B cell (primary cell): ENCODE results near the gene GMEB2. TPM values are rescaled to one million over a fixed set of nuclear protein-coding genes. Genes with fewer than 3 reads are reported as not detected.

Experiments used
- ATAC-seq: fragments of 200-7000 bp; cut with Tn5 transposase; one replicate; pipeline ENCODE4 v1.10.0; 2021; ENCODE audit warnings: low read depth, mild to moderate bottlenecking, moderate number of reproducible peaks, moderate library complexity
- CTCF ChIA-PET: fragments of 350-600 bp; sonication (Branson Sonifier 250); formaldehyde crosslinking; loops from one replicate; lab custom pipeline; 2021; ENCODE audit warnings: antibody characterized with exemption, inconsistent platforms; lab: Charles Lee
- POLR2A ChIA-PET: fragments of 350-600 bp; sonication (Branson Sonifier 250); formaldehyde crosslinking; loops from one replicate; lab custom pipeline; 2021; ENCODE audit warnings: antibody characterized with exemption; lab: Charles Lee
- DNase-seq: peaks from one replicate; pipeline ENCODE4 v3.0.0; 2013
- H2AFZ ChIP-seq: 2 replicates; pipeline ENCODE4 v1.6.1; 2012; ENCODE audit warnings: mild to moderate bottlenecking, low read depth, low read length; ENCODE audit not compliant: insufficient read depth, poor library complexity, severe bottlenecking
- H3K27ac ChIP-seq, 2 donors: 1 replicate in 1 of 2; 2 replicates in 1 of 2; pipeline ENCODE4 v1.5.1; 2012 to 2013; ENCODE audit warnings: low read length in 2 of 2, mild to moderate bottlenecking in 2 of 2, moderate library complexity in 1 of 2
- H3K27me3 ChIP-seq, 4 experiments: fragments of 200-600 bp in 1 of 4; sonication (generic) in 1 of 4; replicated peaks in 1 of 4; 1 replicate in 2 of 4; 2 replicates in 2 of 4; pipeline versions ENCODE4 v1.6.1 to v1.7.0; 2013 to 2016; ENCODE audit warnings: low read length in 3 of 4, mild to moderate bottlenecking in 2 of 4, mixed read lengths in 1 of 4, moderate library complexity in 1 of 4; ENCODE audit not compliant: insufficient read depth in 4 of 4, control insufficient read depth in 3 of 4; ENCODE audit errors: control extremely low read depth in 1 of 4
- H3K36me3 ChIP-seq, 2 experiments: replicated peaks in 1 of 2; 1 replicate in 1 of 2; 2 replicates in 1 of 2; pipeline versions ENCODE4 v1.6.1 to v1.7.1; 2013; ENCODE audit warnings: low read length in 1 of 2; ENCODE audit not compliant: insufficient read depth in 2 of 2, control insufficient read depth in 1 of 2; ENCODE audit errors: control extremely low read depth in 1 of 2, extremely low read depth in 1 of 2
- H3K4me1 ChIP-seq, 2 donors: fragments of 200-600 bp in 1 of 2; sonication (generic) in 1 of 2; 1 replicate in 1 of 2; 2 replicates in 1 of 2; pipeline versions ENCODE4 v1.5.1 to v1.6.1; 2013 to 2017; ENCODE audit warnings: low read length in 2 of 2; ENCODE audit not compliant: control insufficient read depth in 2 of 2, insufficient read depth in 2 of 2
- H3K4me2 ChIP-seq: replicated peaks from 2 replicates; pipeline ENCODE3; 2012; ENCODE audit warnings: mild to moderate bottlenecking, low read depth, low read length; ENCODE audit not compliant: poor library complexity, severe bottlenecking
- H3K4me3 ChIP-seq, 5 experiments: fragments of 200-600 bp in 1 of 5; sonication (generic) in 1 of 5; 1 replicate in 3 of 5; 2 replicates in 2 of 5; pipeline versions ENCODE4 v1.5.1 to v1.7.0; 2011 to 2016; ENCODE audit warnings: low read length in 4 of 5, mild to moderate bottlenecking in 4 of 5, low read depth in 2 of 5, control low read depth in 1 of 5, moderate library complexity in 1 of 5; ENCODE audit not compliant: insufficient read depth in 1 of 5; ENCODE audit errors: control extremely low read depth in 1 of 5, extremely low read depth in 1 of 5
- H3K79me2 ChIP-seq: fragments of 200-600 bp; sonication (generic); one replicate; pipeline ENCODE4 v1.6.0; 2016; ENCODE audit warnings: low read length; ENCODE audit not compliant: control insufficient read depth, insufficient read depth
- H3K9ac ChIP-seq: fragments of 200-600 bp; sonication (generic); 2 replicates; pipeline ENCODE4 v1.6.1; 2017; ENCODE audit warnings: mild to moderate bottlenecking, low read length, moderate library complexity
- H3K9me3 ChIP-seq, 3 donors: one replicate each; pipeline versions ENCODE4 v1.6.1 to v1.7.1; 2013; ENCODE audit warnings: low read length in 2 of 3; ENCODE audit not compliant: control insufficient read depth in 2 of 3, insufficient read depth in 1 of 3; ENCODE audit errors: control extremely low read depth in 1 of 3
- H4K20me1 ChIP-seq: 2 replicates; pipeline ENCODE4 v1.6.0; 2012; ENCODE audit warnings: mild to moderate bottlenecking, low read length; ENCODE audit not compliant: insufficient read depth, control insufficient read depth, poor library complexity, severe bottlenecking
- H3K27ac Mint-ChIP-seq: one replicate; pipeline ENCODE4 v1.8.0; 2021; ENCODE audit warnings: mixed read lengths
- H3K27me3 Mint-ChIP-seq: one replicate; pipeline ENCODE4 v1.8.0; 2021; ENCODE audit warnings: mixed read lengths
- H3K4me1 Mint-ChIP-seq: one replicate; pipeline ENCODE4 v1.8.0; 2021; ENCODE audit warnings: mixed read lengths
- H3K4me3 Mint-ChIP-seq: one replicate; pipeline ENCODE4 v1.8.0; 2021; ENCODE audit warnings: mixed read lengths
- H3K9me3 Mint-ChIP-seq: one replicate; pipeline ENCODE4 v1.8.0; 2022; ENCODE audit warnings: mixed read lengths; ENCODE audit not compliant: insufficient read depth
- CTCF ChIP-seq: fragments of 200-600 bp; IDR thresholded peaks from one replicate; pipeline ENCODE4 v1.8.0; 2022; ENCODE audit warnings: antibody characterized with exemption, mild to moderate bottlenecking
- EZH2 ChIP-seq: IDR thresholded peaks from 2 replicates; pipeline ENCODE4 v1.6.1; 2012; ENCODE audit warnings: borderline replicate concordance, low read depth, mild to moderate bottlenecking, moderate library complexity, low read length; ENCODE audit not compliant: insufficient read depth, poor library complexity, severe bottlenecking
- WGBS: methylation state at CpG from one replicate; pipeline ENCODE4 v1.1.5; 2013; ENCODE audit warnings: missing lambda C conversion rate; ENCODE audit not compliant: insufficient coverage; 5-methylcytosine and 5-hydroxymethylcytosine counted together
- intact Hi-C: fragments of 100-400 bp; cut with micrococcal nuclease; formaldehyde crosslinking; loops from one replicate; pipeline ENCODE4 v1.10.0; 2022
- polyA plus RNA-seq: library from polyadenylated mRNA; depleted of rRNA; stranded (reverse); fragments of >200 nt; gene quantifications from 2 replicates; pipeline ENCODE4 v1.2.3, GENCODE V29; 2012
- total RNA-seq, 2 donors: library from RNA; stranded (reverse); fragments of 120-200 nt in 1 of 2; gene quantifications; 1 replicate in 1 of 2; 2 replicates in 1 of 2; pipeline versions ENCODE4 v1.2.3 to v1.2.4, GENCODE V29; 2013 to 2022

GMEB2 gene
- total and polyA plus RNA-seq, 2 donors (not counting 1 experiment from before 2014, with no cell fraction given), result 17.7 to 24.5 TPM

DNA sequence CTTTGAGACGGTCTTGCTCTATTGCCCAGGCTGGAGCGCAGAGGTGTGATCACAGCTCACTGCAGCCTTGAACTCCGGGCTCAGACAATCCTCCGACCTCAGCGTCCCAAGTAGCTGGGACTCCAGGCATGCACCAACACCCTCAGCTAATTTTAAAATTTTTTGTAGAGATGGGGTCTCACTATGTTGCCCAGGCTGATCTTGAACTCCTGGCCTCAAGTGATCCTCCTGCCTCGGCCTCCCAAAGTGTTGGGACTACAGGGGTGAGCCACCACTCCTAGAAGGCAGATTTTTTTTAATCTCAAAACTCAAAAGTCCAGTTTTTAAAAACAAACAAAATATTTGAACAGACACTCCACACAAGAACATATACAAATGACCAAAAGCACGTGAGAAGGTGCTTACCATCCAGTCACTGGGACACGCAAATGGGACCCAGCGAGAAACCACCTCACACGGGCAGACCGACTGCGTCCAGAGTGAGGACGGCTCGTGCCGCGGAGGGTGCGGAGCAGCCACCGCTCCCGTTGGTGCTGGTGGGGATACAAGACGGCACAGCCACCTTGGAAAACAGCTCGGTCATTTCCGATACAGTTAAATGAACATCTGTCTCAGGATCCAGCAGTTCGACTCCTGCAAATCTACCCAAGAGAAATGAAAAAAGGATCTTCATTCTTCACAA lies 44.4 kb downstream of the GMEB2 start:
- DNase-seq, result no peak
- CTCF ChIA-PET, result interaction anchor here (1.1 to 2.5 kb wide), 8 partner anchors 9 to 392 kb away, joined by 3 to 18 read pairs (median 5); partner anchors contain the start of genes PTK6 and TPD52L2
- no peak overlapping the region for H3K9ac ChIP-seq
- no peak overlapping the region for H2AFZ ChIP-seq
- no peaks in the 10 kb centered on the region for H3K9me3 ChIP-seq
- 95% methylated on average over 18 of the region's 23 CpGs for WGBS
- Mint-ChIP-seq H3K27me3 (no peaks in the 10 kb centered on the region), H3K4me3 (no peak overlapping the region), H3K4me1 (peaks cover 3% of the 10 kb centered on the region), H3K27ac (no peak overlapping the region), H3K9me3 (no peaks in the 10 kb centered on the region)
- no peak for ATAC-seq
- H3K4me1 ChIP-seq, result peaks cover 0 to 7% of the 10 kb centered on the region in 2 donors
- H4K20me1 ChIP-seq, result no peaks in the 10 kb centered on the region
- no peaks in the 10 kb centered on the region for H3K79me2 ChIP-seq
- no peak for TF ChIP-seq CTCF
- no peak for TF ChIP-seq EZH2
- POLR2A ChIA-PET, result interaction anchor here (1.6 kb wide), 1 partner anchor 60 kb away, joined by 5 read pairs; no protein-coding TSS in a partner anchor
- H3K36me3 ChIP-seq, result no peaks in the 10 kb centered on the region
- no peak overlapping the region for H3K4me2 ChIP-seq
- no peak overlapping the region for H3K27ac ChIP-seq
- intact Hi-C loops, result loop anchor here (5.0 kb wide), 1 partner anchor 60 kb away; no protein-coding TSS in a partner anchor
- H3K4me3 ChIP-seq, result no peak overlapping the region
- no peaks in the 10 kb centered on the region for H3K27me3 ChIP-seq
